ENCODE results near the gene OXER1.

The OXER1 gene

DNA sequence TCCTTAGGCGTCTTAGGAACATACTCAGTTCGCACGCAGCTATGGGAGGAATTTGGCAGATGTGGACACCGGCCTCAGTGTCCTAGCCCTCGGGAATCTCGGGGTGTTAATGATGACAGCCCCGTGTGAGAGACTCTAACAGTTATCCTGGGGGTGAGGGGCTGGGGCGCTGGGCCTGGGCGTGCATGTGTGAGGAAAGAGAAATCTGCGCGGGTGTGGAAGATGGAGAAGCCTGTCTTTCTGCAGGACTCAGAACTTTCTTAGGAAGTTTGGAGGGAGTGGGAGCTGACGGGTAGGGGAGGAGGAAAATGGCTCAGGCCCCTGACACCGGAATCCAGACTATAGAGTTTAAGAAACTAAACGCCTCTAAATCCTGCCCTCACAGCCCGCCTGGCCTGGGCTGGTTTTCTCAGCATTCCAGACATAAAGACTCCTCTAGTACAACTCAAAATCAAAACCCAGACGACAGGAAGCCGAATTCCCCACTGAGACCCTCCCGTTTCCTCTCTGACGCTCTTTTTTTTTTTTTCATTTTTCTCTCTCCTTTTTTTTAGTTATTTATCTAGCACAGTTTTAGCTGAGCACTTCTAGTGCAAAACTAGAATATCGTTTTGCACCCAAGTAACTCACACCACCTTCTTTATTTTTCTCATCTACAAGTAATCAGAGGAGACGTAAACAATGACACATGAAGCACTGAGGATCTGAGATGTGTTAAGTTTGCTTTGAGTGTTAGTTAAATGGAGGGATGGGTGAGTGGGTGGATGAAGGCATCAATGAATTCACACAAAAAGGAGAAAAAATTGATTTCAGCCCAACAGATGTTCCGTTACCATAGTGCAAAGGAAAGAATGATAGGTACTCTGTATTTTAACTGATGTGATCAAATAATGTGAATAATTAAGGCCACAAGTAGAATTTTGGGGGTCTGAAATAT lies 29.7 kb upstream of the OXER1 start:
- DNase-seq, result peak; percentile 77

DNA sequence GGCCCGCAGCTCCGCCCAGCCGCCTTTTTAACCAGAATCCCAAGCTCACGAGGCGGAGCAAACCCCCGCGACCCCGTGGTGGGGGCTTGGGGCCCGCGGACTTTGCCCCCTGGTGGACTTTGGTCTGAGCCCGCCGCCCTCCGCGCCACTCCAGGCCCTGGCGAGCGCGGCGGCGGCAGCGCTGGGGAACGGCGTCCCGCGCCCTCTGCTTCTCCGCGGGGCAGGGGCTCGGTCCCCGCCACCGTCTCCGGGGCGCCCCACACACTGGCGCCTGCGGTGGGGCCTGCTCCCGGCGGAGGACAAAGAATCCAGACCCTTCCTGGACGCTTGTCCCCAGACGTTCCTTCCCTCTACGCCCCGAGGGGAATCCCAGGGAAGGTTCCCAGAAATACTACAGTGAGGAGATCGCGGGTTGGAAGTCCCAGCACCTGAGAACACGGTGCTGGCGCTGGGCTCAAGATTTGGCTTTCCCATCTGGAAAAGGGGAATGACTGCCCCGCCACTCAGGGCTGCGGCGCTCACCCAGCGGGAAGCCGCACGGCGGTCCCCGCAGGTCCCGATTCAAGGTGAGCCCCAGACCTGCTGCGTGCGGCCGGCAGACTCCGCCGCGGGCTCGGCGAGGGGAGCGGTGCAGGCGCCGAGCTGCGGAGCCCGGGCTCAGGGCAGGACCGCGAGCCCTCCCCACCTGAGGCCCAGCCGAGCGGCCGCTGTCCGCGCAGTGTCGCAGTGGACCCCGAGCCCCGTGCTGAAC lies 28.8 kb upstream of the OXER1 start, which contains the start of gene HAAO:
Gene HAAO, minus strand, starts transcription at position 1 of the 751 bp plus-strand sequence. CDS start 47 bp downstream, outside the sequence.
- DNase-seq, result peak; percentile 81

DNA sequence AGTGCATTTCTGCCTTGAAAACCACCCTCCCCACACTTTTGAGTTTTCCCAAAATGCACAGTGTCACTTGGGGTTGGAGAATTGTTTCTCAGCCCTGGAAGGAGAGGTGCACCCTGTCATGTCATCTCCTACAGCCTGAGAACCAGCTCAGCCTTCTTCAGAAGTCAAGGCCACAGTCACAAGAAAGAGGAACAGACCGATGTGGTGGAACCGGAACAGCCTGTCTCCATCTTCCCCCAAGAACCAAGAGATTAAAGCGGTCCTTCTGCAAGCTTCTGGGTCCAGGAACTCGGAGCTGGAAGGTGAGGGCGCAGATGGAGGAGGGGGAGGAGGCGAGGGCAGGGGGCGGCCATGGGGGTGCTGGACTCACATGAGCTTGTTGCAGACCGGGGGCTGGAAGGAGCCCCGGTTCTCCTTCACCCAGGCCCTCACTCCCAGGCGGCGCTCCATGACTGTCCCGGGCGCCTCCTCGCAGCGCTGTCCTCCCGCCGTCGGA lies 28.2 kb upstream of the OXER1 start:
- DNase-seq, result no peak

DNA sequence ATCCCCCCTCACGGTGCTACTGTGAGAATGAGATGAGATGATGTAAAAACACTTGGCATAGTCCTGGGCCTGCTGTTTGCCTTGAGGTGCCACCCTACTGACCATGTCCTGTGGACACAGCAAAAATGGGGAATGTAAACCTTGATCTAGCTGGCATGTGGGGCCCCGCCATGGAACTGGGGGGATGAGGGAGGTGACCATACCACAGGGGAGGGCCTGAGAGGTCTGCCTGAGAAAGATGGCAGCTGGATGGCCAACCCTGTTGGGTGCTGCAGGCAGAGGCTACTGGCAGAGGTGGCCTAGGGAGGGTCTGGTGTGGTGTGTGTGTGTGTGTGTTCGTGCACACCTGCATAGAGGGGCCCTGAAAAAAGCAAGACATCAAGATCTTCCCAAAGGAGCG lies 27.7 kb upstream of the OXER1 start:
- no peak for DNase-seq

DNA sequence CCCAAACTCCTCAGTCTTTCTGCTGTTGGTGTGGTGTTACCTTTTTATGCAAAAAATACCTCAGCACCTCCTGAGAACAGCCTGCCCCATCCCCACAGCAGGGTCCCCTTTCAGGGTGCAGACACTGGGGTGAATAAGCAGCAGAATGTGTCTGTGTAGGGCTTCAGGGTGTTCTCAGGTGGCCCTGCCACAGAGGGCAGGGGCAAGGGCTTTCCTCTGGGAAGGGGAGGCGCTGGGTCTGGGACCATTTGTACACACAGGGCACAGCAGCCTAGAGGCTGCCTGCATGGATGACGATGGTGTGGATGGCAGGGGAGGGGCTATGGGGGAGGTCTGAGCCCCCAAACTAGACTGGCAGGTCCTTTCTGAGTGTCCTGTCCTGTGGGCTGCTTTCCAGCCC lies 25.8 kb upstream of the OXER1 start:
- no peak for DNase-seq

DNA sequence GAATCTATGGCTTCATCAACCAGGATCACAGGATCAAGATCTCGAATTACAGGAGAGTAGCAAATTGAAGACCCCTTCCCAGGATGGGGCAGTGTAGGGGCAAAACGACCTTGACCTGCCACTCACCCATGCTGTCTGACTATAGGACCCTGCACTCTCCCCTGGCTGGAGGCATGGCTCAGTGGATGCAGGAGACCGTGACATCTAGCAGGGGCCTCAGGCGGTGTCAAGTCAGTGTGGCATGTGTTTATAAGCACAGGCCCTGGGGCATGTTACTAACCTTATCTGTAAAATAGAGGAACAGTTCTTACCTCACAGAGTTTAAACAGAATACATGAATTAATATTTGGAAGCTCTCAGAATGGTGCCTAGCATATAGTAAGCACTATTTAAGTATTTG lies 24.9 kb upstream of the OXER1 start:
- no peak for DNase-seq

DNA sequence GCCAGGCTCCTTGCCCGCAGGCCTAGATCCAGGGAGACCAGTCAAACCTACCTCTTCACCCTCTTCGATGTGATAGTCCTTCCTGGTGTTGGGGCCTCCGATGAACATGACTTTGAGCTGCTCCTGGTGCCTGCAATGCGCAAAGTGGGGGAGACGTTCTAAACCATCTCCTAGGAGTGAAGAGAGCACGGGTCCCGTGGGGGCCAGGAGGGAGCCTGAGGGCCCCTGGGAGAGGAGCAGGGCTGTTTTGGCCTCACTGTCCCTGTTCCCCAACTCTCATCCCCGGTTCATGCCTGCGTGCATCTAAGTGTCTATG lies 24.5 kb upstream of the OXER1 start:
- DNase-seq, result no peak

DNA sequence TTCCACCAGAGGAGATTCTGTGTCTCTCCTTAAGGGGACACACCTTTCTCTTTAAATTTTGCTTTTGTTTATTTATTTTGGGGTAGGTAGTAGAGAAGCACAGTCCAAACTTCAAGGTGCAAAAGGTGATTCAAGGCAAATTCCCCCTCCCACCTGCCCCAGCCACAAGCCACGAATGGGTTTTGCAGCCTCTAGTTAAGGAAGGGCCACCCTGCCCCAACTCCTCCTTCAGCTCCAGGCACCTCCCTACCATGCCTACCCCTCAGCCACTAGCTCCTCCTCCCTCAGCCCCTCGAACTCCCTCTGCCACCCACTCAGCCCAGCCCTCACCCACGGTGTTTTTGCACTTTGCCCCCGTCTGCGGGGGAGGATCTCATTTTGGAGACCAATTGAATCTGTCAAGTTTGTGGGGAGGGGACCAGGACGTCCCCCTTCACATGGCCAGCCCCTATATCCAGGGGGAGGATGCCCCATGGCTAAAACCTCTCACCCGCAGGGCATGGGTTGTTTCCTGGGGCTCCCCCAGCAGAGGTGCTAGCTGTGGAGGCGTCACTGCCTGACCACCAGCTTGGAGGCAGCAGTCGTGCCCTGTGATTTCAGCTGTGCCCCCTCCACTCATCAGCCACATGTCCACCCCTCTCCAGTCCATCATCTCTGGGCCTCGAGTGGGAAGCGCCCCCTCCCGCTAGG lies 24.0 kb upstream of the OXER1 start:
- no peak for DNase-seq

DNA sequence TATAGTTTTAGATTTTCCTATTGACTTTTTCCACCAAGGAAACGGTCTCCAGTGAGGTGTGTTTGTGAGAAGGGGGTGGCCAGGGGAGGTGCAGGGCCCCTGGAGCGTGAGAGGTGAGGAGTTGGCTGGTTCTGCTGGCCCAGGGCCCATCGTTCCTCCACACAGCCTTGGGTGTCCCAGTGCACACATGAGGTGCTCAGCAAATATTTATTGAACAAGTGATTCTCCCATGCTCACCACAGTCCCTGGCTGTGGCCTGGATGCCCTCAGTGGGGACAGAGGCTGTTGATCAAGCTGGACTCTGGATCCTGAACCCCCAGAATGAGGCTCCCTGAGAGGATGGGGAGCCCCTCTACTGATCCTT lies 23.5 kb upstream of the OXER1 start:
- DNase-seq, result no peak

DNA sequence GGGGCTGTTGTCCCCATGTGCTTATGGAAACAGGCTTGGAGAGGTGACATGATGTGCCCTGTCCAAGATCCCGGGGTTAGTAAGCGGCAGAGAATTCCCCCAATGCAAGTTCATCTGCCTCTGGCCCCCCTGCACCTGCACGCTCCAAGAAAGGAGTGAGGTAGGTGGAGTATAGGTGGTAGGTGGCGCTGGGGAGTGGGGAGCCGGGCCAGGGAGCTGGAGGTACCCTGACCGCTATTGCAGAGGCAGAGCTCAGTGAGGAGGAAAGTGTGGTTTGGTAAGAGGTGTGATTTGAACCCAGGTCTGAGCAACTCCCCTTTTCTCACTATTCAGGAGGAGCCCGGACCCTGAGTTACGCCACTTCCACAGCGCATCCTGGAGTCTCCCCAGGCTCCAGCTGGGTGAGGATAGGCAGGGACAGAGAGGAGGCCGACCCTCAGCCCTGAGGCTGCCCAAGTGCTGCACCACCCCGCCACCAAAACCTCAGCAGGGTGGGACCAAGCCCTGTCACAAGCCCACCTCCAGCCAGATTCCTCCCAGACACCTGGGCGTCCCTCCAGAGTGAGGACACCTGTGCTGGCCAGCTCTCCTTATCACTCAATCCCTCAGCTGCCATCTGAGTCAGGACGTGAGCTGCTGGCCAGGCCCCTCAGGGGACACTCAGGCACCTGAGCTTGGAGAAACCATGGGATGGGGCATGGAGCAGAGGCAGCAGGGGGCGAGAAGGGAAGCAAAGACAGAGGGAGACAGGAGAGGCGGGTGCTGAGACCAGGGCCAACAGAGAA lies 22.8 kb upstream of the OXER1 start:
- no peak for DNase-seq

DNA sequence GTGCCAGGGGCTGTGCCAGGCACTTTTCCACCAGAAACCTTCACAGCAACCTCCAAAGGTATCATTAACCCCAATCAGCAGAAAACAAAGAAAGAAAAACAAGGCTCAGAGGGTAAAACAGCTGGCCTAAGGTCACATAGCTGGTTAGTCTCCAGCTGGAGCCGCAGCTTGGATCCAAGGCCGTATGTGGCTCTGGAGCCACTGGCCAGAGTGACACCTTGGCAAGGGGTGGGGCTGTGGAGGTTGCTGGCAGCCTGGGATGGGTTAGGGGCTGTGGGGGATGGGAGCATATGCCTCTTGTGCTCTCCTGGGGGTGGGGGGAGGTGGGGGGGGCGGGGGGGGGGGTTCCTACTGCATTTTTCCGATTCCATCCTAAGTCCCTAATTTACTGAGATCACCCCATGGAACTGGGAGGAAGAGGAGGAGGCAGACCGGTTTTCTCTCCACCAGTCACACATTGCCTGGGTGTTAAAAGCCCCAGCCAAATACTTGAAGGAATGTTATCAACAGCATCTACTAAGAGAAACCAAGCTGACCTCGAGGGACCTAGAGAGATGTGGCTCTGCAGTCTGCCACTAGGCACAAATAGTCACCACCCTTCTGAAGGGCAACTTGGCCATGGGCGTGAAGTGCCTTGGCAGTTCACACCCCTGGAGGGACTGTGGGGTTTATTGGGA lies 20.4 kb upstream of the OXER1 start:
- DNase-seq, result no peak

DNA sequence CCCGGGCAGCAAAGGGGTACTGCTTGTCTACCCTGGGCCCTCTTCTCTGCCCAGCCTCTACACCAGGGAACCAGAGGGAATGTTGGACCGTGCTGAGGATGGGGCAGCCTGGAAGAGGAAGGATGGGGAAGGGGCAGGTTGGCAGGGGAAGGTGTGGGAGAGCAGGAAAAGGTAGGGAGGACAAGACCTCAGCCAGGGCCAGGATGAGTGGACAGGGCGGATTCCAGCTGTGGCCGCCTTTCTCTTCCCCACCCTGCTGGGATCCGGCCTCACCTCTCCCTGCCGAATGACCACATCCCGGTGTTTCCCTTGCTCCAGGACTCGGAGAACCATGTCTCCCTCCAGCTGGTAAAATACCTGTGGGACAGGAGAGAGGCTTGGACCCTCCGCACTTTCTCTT lies 19.6 kb upstream of the OXER1 start:
- no peak for DNase-seq

DNA sequence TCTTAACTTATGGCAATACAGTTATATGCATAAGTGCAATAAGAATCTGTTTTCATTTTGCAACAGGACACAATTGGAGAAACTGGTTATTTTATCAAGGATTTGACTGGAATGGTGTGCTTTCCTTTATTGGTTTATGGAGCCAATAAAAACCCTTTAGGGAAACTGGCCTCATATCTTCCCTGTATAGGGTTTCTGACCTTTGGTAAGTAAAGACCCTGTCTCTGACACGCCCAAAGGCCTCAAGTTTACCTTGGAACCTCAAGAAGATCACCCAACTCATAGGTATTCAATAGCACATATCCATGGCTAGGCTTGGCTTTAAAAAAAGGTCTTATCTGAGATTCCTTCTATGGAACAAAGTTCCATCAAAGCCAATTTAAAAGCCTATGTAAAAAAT lies 17.2 kb upstream of the OXER1 start:
- DNase-seq, result no peak

DNA sequence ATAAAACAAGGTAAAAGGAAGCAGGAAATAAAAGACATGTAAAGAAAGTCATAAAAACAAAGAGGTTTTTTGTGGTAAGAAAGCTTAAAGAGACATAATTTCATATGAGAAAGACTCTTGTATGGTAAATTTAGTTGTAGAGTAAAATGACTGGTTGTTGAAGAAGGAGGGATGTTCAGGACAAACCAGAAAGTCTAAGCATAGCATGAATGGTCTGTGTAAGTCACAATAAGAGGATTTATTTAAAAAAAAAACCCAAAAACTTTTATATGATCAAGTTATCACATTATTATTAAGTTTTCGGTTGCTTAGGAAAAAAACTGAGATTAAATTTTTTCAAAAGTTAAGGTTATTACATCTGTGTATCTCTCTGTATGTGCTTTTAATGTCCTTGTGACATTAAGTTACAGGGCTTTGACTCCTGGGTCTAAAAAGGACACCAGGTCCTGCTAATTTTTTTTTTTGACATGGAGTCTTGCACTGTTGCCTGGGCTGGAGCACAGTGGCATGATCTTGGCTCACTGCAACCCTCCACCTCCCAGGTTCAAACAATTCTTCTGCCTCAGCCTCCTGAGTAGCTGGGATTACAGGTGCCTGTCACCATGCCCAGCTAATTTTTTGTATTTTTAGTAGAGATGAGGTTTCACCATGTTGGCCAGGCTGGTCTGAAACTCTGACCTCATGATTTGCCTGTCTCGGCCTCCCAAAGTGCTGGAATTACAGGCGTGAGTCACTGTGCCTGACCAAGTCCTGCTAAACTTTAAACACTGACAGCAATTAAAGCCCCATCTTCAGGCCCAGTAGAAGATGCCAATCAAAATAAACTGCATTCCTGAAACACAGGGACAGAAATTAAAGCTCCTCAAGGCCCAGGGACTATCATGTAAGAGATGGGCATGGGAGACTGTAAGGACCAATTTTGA lies 14.2 kb upstream of the OXER1 start:
- no peak for DNase-seq

DNA sequence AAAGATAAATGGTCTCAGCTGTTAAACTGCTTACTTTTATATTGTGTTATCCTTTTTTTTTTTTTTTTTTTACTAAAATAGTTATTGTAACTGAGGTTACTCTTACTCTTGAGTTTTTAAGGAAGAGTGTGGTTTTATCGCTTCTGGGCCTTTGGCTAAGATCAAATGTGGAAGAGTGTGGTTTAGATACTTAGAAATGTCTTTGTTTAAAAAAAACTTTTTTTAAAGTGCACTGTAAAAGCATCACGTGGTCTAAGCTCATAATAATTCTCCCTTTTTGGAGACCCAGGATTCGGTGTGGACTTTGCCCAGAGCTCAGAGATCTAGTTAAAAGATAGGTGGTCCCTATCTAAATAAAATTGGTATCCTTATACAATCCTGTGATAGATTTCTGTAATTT lies 11.9 kb upstream of the OXER1 start:
- no peak for DNase-seq

DNA sequence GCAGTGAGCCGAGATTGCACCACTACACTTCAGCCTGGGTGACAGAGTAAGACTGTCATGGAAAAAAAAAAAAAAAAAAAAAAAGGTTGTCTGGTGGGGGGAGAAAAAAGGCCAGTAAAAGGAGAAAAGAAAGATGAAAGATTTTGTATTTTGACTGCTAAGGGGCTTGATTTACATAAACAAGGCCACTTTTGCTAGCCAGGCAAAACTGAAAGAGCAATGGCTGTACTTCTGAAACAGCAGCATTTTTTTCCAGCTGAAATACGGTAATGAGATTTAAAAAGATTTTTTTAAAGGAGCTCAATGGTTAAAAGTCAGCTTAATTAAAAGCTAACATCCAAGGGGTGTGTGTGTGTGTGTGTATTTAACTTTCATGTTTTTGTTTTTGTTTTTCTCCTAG lies 11.3 kb upstream of the OXER1 start:
- no peak for DNase-seq

DNA sequence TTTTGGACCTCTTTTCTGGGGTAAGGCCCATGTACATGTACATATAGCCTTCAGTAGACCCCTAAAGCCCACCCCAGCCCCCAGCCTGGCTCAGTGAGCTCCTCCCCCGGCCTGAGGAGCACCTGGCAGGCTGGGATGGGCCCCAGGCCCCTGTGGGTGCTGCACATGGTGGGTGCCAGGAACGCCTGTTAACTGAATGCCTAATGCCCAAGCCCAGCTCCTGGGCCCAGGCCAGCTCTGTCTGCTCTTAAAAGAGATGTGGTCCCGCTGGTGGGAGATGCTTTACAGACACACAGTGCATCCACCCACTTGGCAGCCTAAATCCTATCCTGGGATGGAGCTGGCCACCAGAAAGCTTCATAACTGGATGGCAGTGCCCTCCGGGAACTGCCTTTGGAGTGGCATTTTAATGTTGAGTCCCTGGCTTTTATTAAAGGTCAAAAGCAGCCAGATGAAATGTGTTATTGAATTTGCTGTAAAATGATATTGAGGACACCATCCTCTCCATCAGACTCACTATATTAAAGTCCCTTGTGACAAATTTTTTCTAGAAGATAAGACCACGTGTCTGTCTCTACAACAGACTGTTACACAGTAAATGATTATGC lies 7.7 kb upstream of the OXER1 start:
- no peak for DNase-seq

DNA sequence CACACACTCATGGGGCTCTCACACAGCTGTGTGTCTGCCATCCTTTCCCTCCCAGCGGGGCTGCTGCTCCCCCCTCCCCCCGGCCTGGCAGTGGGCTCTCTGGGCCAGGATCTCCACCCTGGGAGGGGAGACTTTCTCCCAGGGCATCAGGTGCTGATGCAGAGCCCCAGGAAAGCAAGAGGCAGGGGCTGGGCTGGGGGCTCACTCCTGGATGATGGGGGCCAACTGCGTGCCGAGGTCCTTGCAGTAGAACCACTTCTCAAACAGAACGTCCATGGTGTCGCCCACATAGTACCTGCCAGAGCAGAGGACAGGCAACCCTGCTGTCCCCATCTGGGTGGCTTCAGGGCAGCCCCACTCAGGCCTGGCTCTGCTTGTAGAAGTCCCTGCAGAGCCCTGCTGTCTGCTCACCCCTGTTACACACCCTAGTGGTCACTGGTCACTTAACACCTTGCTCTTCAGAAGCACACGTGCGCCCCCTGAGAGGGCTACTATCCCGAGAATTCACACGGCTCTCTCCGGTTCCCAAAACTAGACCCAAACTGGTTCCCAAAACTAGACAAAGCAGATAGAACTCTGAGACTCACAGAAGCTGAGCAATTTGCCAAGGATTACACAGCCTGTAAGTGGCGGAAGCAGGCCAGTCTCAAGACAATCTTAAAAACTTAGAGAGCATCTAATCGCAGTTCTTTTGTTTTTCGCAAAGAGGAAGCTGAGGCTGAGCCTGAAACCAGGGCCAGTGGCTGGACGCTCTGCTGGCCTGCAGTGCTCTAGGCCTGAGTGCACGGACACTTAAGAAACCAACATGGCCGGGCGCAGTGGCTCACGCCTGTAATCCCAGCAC lies 6.6 kb upstream of the OXER1 start:
- DNase-seq, result peak; percentile 52

DNA sequence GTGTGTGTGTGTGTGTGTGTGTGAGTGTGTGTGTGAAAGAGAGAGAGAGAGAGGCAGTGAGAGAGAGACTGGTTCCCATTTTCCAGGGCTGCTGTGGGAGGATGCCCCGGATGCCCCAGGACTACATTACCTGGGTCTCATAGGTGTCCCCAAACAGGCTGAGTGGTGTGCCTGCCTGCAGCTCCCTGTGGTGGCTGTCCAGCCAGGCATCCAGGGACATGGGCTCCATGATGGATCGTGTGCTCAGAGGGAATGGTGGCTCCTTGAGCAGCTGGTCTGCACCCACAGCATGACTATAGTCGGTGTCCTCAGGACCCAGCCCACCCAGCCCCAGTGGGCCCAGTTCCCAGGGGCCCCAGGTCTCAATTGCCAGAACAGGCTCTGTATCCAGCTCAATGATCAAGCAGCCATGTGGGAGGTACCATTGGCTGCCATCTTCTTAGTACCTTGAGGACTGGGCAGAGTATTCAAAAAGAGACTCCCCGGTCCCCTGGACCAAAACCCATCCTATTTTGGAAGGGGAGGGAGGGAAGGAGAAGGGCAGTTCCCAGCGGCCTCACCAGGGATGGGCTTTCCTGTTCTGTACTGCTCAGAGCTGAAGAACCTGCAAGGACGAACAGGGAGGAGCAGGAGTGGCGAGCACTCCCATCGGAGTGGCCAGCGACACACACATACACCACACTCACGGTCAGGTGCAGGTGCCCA lies 5.8 kb upstream of the OXER1 start:
- DNase-seq, result no peak
